Stimulated activated CD8-positive, alpha-beta memory T cell treated with anti-CD3 and anti-CD28 coated beads, Interleukin-7, amount 100 ng/mL, for 24 hours (primary cell): ENCODE results near the gene APH1A.
"Not testable (repeated sequence)": the region's sequence is repeated elsewhere in the genome, so short reads cannot be mapped to it uniquely, and the experiment has no call there.

Experiments
- DNase-seq: peaks from one replicate; pipeline ENCODE4 v3.0.0-alpha.2; 2020; ENCODE audit warnings: low read depth

APH1A gene

DNA sequence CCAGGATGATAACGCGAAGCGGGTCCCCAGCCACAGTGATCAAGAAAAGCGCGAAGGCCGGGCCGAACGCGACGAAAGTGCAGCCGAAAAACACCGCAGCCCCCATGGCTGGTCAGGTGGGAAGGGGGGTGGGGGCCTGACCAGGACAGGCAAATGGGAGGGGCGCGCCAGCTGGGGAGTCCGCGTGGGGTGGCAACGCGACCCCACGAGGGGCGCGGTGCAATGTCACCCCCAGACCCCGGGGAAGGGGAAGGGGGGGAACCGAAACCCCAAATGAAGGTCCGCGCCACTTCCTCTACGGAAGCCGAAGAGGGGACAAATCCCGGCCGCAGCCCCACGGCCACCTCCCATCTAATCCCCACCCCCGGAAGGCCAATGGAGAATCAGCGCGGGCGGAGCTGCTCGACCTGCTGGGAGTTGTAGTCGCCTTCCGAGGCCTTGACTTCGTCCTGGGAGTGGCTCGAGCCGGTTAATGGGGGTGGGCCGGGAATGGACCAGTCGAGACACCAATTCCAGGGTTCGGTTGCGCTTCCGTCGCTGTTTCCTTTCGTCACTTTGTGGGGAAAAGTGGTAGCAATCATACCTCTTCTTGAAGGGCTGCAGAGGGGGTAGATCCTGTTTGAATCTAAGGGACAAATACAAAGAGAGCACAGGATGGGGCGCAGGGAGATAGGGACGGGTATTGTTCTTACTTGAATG lies at the start of gene APH1A:
TSS of gene APH1A (minus strand) at position 312 of the 699 bp plus-strand sequence. CDS start at position 106, 206 bp downstream.
- DNase-seq = peak; percentile 89

DNA sequence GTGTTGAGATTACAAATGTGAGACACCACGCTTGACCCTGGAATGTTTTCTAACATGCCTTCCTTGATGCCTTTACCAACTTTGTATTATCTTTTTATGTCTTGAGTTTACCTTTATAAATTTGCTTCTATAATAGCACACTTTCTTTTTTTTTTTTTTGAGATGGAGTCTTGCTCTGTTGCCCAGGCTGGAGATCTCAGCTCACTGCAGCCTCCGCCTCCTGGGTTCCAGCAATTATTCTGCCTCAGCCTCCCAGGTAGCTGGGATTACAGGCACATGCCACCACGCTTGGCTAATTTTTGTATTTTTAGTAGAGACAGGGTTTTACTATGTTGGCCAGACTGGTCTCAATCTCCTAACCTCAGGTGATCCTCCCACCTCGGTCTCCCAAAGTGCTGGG lies 45.9 kb upstream of the APH1A start:
- DNase-seq = not testable (repeated sequence)

DNA sequence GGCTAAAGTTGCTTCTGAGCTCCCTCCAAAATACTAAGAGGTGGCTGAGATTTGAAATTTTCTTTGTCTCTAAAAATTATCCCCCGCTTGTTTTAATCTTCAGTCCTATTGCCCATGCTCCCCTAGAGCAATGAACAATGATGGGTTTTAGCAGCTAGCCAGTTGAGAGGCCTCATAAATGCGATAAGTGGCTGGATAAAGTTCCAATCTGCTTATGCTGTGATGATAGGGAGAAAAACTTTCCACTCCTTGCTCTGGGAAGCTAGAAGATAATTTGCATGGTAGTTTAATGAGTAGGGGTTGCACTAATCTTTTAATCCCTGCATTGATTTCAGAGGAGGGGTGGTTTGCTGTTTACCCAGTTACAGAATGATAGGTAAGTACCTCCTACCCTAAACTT lies 42.9 kb upstream of the APH1A start:
- DNase-seq = no peak

DNA sequence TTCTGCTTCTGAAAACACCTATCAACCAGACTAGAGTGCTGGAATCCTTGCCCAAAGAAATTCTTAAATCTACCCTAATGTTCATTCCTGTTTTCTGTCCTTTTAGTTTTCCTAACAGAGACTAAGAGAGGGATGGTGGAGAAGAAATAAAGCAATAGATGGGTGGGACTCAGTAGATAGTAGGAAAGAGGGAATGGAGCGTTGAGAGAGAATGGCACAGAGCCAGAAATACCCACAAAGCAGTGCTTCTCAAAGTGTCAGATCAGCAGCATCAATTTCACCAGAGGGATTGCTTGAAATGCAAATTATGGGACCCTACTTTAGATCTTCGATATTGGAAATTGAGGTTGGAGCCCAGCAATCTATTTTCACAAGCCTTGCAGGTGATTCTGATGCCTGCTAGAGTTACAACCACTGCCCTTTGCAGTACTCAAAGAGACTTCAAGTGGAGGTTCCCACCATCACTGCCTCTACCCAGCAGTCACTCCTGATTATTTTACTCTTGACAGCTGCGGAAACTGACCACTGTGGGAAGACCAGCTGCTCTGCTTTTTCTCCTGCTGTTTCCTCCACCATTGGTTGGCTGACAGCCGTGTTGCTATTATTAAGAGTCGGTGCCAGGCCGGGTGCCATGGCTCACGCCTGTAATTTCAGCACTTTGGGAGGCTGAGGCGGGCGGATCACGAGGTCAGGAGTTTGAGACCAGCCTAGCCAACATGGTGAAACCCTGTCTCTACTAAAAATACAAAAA lies 41.1 kb upstream of the APH1A start:
- no peak for DNase-seq

DNA sequence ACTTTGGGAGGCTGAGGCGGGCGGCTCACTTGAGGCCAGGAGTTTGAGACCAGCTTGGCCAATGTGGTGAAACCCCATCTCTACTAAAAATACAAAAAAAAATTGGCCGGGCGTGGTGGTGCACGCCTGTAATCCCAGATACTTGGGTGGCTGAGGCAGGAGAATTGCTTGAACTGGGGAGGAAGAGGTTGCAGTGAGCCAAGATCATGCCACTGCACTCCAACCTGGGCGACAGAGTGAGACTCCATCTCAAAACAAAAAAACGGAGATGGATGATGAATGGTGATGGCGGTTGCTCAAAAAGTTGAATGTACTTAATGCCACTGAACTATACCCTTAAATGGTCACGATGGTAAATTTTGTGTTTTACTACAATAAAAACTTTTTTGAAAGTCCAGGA lies 39.8 kb upstream of the APH1A start:
- DNase-seq = not testable (repeated sequence)

DNA sequence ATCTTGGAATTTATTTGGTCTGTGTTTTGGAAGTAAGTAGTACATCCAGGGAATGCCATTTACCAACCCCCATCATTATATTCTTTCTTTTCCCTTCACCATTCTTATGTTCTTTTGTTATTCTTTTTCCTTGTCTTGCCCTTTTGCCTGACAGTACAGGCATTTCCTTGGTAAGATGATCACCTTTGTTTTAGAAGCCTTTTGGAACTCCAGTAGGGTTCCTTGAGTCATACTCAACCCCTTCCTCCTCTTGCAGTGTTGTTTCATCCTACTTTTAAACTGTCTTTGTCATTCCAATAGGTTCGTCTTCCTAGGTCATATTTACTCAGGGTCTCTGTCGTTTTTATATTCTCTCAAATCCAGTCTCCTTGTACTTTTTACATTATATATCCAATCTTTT lies 34.1 kb upstream of the APH1A start:
- no peak for DNase-seq

DNA sequence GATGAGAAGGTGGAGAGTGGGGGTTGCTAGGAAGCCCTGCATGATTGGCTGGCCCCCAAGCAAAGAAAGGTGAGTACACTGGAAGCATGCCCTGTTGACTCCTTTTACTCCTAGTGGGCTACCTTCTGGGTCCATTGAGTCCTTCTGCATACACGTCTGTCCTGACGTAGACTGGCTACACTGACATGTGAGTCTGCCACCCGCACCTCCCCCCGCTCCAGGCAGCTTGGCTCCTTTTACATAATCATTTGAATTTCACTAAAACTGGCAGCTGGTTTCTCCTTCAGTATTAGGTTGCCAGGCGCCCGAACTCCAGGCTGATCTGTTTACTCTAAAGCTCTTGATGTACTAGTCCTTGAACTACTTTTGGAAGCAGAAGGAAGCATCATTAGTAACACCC lies 33.5 kb upstream of the APH1A start:
- DNase-seq = no peak

DNA sequence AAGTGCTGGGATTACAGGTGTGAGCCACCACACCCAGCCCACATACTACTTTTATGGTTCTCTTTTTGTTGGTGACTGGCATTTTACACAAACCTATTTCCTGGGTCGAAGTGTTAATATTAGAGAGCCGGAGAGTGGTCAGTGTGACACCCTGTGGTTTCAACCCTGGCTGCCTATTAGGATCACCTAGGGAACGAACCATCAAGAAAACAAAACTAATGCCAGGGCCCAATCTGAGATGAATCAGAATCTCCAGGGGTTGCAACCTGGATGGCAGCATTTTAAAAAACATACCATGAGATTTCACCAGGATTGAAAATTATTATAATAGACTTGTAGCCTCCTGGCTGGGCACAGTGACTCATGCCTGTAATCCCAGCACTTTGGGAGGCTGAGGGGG lies 30.9 kb upstream of the APH1A start:
- no peak for DNase-seq

DNA sequence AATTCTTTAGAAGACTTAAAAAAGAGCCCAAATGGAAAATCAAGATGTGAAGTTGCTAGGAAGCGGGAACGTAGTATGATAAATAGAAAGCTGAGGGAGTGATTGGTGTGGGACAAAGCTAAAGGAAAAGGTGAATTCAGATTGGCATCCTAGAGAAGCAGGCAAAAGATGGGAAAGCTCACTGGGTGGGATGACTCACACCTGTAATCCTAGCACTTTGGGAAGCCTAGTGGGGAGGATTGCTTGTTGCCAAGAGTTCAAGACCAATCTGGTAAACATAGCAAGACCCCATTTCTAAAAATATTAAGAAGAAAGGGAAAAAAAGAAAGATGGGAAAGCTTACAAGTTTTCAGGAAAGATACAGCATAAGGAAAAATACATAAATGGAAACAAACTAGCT lies 26.7 kb upstream of the APH1A start:
- no peak for DNase-seq

DNA sequence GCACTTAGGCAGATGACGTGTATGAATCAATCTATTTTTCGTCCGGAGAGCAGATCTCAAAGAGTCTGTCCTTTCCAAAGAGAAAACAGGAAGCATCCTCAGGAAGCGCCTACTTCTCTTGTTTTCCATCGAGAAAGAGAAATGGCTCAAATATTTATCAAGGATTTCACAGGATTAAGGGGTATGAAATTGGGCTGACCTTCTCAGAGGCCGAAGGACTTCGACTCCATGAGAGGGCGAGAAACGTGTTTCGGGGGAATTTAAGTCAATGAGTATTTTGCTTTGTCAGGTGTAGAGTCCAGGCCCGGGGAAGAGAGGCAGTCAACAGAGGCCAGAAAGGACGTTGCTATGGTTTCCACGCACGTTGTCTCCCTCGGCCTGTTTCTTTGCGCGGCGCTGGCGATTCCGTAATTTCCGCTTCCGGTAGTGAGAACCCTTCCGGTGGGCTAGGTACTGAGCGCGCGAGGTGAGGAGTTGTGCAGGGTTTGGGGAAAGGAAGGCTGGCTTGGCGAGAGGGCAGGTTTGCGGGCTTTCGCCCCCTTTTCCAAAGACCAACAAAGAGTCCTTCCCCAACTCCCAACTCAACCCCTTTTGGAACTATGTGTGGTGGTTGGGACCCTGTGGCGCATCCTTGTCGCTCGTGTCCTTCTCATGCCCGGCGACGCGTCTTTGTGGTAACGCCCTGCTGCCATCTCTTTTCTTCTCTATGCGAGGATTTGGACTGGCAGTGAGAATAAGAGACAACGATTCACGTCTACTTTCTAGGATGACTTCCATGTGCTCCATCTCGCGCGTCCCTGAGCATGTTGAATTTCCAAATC lies 24.8 kb upstream of the APH1A start, which contains the start of gene MRPS21:
TSS of gene MRPS21 (plus strand) at position 429 of the 821 bp plus-strand sequence. CDS start 506 bp downstream, outside the sequence.
- DNase-seq = peak; percentile 79

DNA sequence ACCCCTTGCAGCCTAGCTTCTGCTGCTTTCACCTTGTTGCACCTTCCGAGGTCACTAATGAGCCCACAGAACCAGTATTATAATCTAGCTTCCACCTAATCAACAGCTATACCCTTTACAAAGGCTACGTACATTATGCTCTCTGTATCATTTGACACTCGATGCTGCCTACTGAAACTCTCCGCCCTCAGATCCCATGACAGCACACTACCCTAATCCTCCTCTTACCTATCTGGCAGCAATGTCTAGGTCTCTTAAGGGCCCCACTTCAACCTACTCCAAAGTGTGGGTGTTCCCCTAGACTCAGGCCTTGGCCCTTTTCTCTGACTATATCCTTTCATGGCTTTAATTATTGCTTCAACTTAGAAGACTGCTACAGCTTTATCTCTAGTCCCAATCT lies 20.0 kb upstream of the APH1A start:
- no peak for DNase-seq

DNA sequence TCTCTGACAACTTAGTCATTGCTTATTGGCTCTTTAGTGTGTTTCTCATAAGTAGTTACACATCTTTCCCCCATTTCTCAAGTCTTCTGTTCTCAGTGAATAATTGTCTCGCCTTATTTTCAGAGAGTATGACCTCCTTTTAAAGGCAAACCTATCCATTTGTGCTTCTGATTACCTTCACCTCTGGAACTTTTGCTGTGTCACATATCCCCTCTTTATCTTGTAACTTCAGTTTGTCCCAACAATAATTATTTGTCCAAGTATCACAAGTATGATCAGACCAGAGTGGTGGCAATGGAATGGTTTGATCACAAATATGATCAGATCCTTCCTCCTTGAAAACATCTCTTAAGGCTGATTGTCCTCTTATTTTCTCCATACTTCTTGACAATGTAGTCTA lies 19.6 kb upstream of the APH1A start:
- DNase-seq = no peak

DNA sequence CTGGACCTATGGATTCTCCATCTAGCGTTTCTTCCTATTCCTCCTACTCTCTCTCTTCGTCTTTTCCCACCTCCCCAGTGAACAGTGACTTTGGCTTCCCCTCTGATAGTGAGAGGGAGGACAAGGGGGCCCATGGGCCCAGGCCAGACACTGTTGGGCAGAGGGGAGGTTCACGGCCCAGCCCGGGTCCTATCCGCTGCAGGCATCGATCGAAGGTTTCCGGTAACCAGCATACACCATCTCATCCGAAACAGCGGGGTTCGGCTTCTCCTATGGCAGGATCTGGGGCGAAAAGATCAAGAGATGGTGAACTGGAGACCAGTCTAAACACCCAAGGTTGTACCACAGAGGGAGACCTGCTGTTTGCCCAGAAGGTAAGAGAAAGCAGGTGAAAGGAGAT lies 14.4 kb upstream of the APH1A start:
- no peak for DNase-seq

DNA sequence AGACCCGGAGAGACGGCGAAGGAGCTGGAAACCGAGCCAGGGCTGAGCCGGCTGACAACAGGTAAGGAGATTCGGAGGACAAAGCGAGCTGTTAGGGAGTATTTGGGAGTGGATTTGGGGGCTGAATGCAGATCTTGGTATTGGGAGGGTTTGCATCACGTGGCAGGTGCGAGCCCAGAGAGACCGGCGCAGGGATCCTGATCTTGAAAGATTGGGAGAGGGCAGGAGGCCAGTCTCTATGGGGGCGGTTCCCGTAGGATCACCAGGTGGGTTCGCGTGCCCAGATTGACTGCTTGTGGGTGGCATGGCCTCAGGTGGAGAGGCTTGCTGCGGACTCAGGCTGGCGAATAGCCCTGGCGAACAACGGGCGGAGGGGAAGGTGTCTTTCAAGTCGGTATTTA lies 13.7 kb upstream of the APH1A start:
- DNase-seq = no peak

DNA sequence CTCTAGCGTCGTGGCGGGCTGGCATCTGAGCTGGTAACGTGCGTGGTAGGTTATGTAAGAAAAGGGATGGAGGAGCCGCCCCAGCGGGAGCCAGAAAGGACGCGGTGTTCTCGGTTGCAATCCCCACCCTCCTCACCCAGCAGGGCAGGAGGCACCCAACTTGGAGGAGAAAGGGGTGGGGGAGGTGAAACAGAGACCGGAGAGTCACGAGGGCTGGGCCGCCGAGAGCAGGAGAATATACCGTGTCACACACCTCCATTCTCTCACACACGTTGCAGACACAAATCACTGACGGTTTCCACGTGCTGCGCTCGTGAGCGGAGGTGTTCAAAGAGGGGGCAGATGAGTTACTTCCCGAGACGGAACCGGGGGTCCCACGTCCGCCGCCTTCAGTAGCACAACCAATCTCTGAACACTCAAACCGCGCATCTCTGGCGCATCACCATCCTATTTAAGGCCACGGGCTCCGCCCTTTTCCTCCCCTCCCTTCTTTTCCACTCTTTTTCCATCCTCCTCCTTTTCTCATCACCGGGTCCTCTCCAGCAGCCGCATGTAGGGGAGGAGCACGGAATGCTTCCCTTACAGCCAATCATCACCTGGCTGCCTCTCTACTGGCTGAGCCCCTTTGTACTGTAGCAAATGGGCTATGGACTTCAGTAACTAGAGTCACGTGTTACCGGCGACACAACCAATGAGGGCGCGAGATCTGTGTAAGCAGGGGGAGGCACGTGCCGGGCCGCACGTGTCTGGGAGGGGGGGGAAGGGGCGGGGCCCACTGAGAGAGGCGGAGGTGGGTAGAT lies 13.1 kb upstream of the APH1A start, which contains the start of gene CIART:
TSS of gene CIART (plus strand) at position 797 of the 800 bp plus-strand sequence. CDS start 714 bp downstream, outside the sequence.
- peak; percentile 35 for DNase-seq

DNA sequence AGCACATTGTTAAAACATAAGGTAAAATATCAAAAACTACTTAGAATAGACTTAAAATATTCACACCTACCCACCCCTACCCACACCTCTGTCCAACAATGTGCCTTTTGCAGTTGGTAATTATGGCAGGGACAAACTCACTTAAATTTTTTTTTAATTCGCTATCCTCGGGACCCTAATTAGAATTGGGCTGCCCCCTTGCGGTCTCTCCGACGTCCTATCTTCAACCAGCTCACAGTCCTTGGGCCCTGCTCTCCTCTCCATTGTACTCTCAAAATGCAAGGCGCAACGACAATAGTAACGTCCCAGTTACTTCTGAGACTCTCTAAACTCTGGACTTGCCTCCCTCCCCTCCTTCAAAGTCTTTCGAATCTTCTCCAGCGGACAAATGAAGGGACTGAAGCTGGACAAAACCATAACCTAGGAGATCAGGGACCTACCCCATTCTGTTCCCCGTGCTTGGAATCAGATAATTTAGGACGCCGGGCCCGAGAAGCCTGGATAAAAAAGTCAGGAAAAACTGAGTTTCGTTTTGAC lies 12.5 kb upstream of the APH1A start:
- DNase-seq = no peak

DNA sequence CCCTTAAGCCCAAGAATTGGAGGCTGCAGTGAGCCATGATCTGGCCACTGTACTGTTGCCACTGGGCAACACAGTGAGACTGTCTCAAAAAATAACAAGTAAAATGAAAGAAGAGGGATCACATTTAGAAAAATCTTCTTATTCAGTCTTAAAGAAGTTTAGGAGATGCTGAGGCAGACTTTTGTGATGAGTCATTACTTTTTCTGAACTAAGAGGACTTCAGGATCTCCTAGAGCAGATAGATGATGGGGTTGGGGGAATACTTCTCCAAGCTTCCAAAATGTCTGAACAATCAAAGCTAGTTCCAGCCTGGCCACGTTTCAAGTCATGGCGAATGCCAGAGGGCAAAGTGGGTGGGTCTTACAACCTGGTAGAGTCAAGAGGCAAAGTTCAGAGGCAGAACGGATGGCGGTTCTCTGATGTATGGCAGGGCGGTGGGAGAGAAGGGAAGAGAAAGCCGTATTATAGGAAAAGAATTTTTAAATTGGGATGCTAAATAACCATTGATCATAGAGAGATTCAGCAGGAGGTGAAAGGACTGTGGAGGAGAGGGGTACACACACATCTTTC lies 11.4 kb upstream of the APH1A start:
- no peak for DNase-seq

DNA sequence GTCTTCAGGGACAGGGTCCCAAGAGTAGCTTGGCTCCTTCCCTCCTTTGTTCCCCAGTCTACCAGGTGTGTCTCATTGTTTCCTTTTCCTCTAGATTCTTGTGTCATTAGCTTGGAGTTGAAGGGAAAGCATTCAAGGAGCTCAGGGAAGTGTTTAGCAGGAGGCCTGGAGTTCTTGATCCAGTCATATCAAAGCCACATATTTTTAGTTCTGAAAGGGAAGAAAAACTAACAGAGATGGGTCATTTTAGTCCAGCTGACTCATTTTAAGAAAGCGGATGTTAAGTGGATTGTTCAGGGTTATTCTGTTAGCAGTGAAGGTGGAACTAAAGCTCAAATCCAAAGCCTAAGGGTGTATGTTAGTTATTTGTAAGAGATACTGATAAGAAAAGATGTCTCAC lies 4.5 kb upstream of the APH1A start:
- DNase-seq = no peak

DNA sequence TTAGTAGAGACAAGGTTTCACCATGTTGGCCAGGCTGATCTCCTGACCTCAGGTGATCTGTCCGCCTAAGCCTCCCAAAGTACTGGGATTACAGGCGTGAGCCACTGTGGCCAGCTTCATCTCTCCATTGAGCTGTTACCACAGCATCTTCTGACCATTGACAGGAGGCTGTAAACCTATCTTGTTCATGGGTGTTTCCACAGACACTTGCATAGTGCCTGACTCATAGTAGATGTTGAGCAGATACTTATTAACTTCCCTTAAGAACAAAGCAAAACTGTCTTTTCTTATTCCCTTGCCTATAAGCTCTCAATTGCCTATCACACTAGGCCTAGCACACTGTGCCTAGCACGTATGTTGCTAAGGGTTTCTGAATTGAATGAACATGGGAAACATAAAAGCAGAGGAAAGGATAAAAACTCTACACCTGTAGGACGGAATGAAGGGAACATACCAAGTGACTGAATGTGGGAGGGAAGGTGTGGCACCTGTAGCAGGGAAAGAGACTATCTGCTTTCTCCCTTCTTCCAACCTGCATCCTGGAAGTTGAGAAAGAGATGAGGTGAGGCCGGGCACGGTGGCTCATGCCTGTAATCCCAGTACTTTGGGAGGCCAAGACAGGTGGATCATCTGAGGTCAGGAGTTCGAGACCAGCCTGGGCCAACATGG lies 2.6 kb upstream of the APH1A start:
- DNase-seq = no peak

DNA sequence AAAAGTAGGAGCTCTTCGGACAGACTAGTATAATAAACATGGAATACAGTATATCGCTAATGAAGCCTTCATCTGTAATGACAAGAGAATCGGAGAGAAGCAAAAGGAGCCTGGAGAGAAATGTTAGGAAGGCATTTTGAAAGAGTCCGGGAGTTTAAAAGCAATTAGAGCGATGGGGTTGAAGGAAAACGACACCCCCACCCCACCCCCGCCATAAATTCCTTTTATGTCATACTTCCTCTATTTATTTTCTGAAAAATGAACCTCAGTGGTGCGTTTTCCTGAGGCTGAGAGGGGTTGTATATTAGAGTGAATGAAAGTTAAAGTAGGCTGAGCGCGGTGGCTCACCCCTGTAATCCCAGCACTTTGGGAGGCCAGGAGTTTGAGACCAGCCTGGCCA lies 635 bp upstream of the APH1A start:
- DNase-seq = no peak

DNA sequence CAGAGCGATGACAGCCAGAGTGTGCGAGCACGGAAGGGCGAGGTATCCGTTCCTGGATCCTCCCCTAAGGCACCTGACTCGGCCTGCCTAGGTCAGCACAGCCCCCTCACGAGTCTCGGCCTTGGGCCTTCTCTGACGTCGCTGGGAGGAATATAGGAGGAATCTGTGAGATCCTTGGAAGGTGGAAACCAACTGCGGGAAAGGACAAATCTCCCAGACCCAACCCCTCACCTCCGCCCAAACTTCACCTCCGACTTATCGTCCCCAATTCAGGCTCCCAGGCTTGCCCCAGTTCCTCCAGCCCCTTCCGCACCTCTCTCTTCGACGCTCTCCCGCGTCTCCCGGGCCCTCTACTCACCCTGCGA lies 494 bp downstream of the APH1A start:
- no peak for DNase-seq
